HL-60 (cell line): ENCODE results near the gene RAPGEF4.

ENCODE experiments used
- DNase-seq, 2 experiments: peaks; one replicate each; pipeline ENCODE4 v3.0.0-alpha.2; 2010 to 2020; ENCODE audit warnings: low read depth in 1 of 2, low spot score in 1 of 2
- H3K27ac ChIP-seq: fragments of 250-450 bp; sonication (Bioruptor Pico); replicated peaks from 2 replicates; pipeline ENCODE4 v1.5.1; 2020; ENCODE audit warnings: mild to moderate bottlenecking, moderate library complexity
- H3K27me3 ChIP-seq: fragments of 250-450 bp; sonication (Bioruptor Pico); 2 replicates; pipeline ENCODE4 v1.5.1; 2021; ENCODE audit warnings: mild to moderate bottlenecking, moderate library complexity; ENCODE audit not compliant: insufficient read depth, poor library complexity, severe bottlenecking
- H3K4me3 ChIP-seq: replicated peaks from 2 replicates; pipeline ENCODE4 v1.5.1; 2011; ENCODE audit warnings: mild to moderate bottlenecking, control low read depth, low read length; ENCODE audit not compliant: insufficient read depth
- CTCF ChIP-seq: IDR thresholded peaks from one replicate; pipeline ENCODE4 v1.5.1; 2011; ENCODE audit warnings: low read length, control low read depth, inconsistent platforms; ENCODE audit not compliant: insufficient read depth
- GABPA ChIP-seq: IDR thresholded peaks from 2 replicates; pipeline ENCODE4 v1.6.1; 2012; ENCODE audit warnings: low read depth
- POLR2AphosphoS5 ChIP-seq: IDR thresholded peaks from 2 replicates; pipeline ENCODE4 v1.6.1; 2012; ENCODE audit warnings: low read depth
- SPI1 ChIP-seq: IDR thresholded peaks from 2 replicates; pipeline ENCODE4 v1.6.1; 2012; ENCODE audit warnings: low read depth, mild to moderate bottlenecking, borderline replicate concordance
- TF ChIP-seq, protein P1 (sequence below): IDR thresholded peaks from 2 replicates; pipeline ENCODE4 v1.6.1; 2012; ENCODE audit warnings: low read depth; ENCODE audit not compliant: insufficient replicate concordance

The RAPGEF4 gene

GRCh38 chr2:173064151-173064805 lies 328.6 kb downstream of the RAPGEF4 start:
- Histone ChIP-seq H3K27ac (no peak overlapping the region), H3K4me3 (no peak overlapping the region), H3K27me3 (no peaks in the 10 kb centered on the region)
- DNase-seq = no peak
- TF ChIP-seq SPI1 (no peak), CTCF (no peak), GABPA (no peak), POLR2AphosphoS5 (no peak)
- TF ChIP-seq, protein P1, sequence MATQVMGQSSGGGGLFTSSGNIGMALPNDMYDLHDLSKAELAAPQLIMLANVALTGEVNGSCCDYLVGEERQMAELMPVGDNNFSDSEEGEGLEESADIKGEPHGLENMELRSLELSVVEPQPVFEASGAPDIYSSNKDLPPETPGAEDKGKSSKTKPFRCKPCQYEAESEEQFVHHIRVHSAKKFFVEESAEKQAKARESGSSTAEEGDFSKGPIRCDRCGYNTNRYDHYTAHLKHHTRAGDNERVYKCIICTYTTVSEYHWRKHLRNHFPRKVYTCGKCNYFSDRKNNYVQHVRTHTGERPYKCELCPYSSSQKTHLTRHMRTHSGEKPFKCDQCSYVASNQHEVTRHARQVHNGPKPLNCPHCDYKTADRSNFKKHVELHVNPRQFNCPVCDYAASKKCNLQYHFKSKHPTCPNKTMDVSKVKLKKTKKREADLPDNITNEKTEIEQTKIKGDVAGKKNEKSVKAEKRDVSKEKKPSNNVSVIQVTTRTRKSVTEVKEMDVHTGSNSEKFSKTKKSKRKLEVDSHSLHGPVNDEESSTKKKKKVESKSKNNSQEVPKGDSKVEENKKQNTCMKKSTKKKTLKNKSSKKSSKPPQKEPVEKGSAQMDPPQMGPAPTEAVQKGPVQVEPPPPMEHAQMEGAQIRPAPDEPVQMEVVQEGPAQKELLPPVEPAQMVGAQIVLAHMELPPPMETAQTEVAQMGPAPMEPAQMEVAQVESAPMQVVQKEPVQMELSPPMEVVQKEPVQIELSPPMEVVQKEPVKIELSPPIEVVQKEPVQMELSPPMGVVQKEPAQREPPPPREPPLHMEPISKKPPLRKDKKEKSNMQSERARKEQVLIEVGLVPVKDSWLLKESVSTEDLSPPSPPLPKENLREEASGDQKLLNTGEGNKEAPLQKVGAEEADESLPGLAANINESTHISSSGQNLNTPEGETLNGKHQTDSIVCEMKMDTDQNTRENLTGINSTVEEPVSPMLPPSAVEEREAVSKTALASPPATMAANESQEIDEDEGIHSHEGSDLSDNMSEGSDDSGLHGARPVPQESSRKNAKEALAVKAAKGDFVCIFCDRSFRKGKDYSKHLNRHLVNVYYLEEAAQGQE = no peak

DNA sequence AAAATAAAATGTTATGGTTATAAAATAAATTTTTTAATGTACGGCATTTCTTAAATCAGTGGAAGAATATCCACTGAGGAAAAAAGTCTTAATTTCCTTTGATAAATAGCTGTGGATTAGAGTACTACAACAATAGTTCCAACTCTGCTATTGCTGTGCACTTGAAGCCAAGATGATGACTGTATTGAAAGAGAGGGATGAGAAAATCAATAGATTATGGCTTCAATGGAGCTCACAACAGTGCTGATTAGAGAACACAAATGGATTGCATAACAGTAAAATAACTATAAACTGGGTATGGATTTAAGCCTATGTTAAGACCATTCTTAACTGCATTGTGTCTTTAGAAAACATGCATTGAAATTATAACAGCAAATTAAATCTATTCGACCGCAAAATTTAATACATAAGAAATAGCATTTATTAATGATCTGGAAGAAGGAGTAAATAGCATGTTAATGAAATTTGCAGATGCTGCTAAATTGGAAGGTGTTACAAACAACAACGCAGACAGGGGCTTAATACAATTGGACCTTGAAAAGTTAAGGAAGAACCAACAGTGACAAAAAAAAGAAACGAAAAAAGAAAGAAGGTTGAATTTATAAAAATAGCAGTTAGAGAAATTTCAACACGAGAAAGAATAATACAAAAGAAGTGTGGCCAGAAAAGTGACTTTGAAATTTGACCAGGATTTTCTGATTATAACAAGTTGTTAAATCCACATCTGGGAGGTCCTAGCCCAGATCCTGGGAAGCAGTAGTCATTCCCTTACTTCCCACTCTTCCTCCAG lies 331.4 kb downstream of the RAPGEF4 start:
- TF ChIP-seq, protein P1 = no peak
- no peak for DNase-seq
- no peak overlapping the region for H3K4me3 ChIP-seq
- H3K27ac ChIP-seq = no peak overlapping the region
- H3K27me3 ChIP-seq = no peaks in the 10 kb centered on the region

GRCh38 chr2:173075056-173075780 lies 339.6 kb downstream of the RAPGEF4 start:
- TF ChIP-seq, protein P1 = no peak
- TF ChIP-seq GABPA (no peak), SPI1 (no peak), POLR2AphosphoS5 (no peak), CTCF (no peak)
- H3K27ac ChIP-seq = peak overlapping the region; percentile 80
- peak overlapping the region; percentile 73 for H3K4me3 ChIP-seq
- no peaks in the 10 kb centered on the region for H3K27me3 ChIP-seq
- no peak for DNase-seq
